Fibroblast of pulmonary artery (primary cell): ENCODE data around the gene XCL2.

Experiments
- DNase-seq: peaks from one replicate; pipeline ENCODE4 v3.0.0-alpha.2; 2010; ENCODE audit warnings: low read depth
- H3K4me3 ChIP-seq: replicated peaks from 2 replicates; pipeline ENCODE4 v1.5.1; 2011; ENCODE audit warnings: low read depth, mild to moderate bottlenecking, control low read depth, low read length, moderate library complexity
- TF ChIP-seq, protein P1 (sequence below): IDR thresholded peaks from 2 replicates; pipeline ENCODE4 v1.5.1; 2011; ENCODE audit warnings: mild to moderate bottlenecking, control low read depth, low read length, inconsistent platforms; ENCODE audit errors: missing control alignments

Gene XCL2

GRCh38 chr1:168568346-168568745 lies 24.5 kb upstream of the XCL2 start:
- DNase-seq, result no peak
- TF ChIP-seq, protein P1, sequence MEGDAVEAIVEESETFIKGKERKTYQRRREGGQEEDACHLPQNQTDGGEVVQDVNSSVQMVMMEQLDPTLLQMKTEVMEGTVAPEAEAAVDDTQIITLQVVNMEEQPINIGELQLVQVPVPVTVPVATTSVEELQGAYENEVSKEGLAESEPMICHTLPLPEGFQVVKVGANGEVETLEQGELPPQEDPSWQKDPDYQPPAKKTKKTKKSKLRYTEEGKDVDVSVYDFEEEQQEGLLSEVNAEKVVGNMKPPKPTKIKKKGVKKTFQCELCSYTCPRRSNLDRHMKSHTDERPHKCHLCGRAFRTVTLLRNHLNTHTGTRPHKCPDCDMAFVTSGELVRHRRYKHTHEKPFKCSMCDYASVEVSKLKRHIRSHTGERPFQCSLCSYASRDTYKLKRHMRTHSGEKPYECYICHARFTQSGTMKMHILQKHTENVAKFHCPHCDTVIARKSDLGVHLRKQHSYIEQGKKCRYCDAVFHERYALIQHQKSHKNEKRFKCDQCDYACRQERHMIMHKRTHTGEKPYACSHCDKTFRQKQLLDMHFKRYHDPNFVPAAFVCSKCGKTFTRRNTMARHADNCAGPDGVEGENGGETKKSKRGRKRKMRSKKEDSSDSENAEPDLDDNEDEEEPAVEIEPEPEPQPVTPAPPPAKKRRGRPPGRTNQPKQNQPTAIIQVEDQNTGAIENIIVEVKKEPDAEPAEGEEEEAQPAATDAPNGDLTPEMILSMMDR, result no peak

GRCh38 chr1:168567568-168567967 lies 23.8 kb upstream of the XCL2 start:
- H3K4me3 ChIP-seq, result no peak overlapping the region
- TF ChIP-seq, protein P1, result no peak
- DNase-seq, result no peak

More at GRCh38 chr1:168568346-168568745, 24.5 kb upstream of the XCL2 start:
- H3K4me3 ChIP-seq, result no peak overlapping the region

- TF ChIP-seq, protein P1, result no peak
- no peak for DNase-seq
- H3K4me3 ChIP-seq, result no peak overlapping the region
Measured at GRCh38 chr1:168567007-168567406, 23.2 kb upstream of the XCL2 start.

GRCh38 chr1:168565825-168566224 lies 22.0 kb upstream of the XCL2 start:
- no peak for DNase-seq
- no peak overlapping the region for H3K4me3 ChIP-seq
- TF ChIP-seq, protein P1, result no peak

DNA sequence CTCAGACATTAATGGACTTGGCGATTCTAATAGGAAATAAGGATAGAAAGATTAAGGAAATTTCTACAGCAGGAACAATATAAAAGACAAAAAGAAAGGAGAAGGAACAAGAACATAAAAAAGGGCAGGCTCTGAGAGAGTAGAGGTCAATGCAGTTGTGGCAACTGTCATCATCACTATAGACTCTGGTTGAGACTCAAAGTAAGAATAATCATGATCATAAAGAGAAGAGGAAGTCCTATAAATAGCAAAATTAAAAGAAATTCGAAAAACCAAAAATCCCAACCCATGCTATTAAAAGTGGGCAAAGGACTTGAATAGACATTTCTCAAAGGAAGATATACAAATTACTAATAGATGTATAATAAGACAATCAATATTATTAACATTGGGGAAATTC lies 18.2 kb upstream of the XCL2 start:
- no peak for DNase-seq
- H3K4me3 ChIP-seq, result no peak overlapping the region
- TF ChIP-seq, protein P1, result no peak

GRCh38 chr1:168560370-168560769 lies 16.6 kb upstream of the XCL2 start:
- no peak for DNase-seq
- TF ChIP-seq, protein P1, result no peak
- no peak overlapping the region for H3K4me3 ChIP-seq

- DNase-seq, result no peak
- no peak overlapping the region for H3K4me3 ChIP-seq
- TF ChIP-seq, protein P1, result no peak
Measured at GRCh38 chr1:168556647-168557046, 12.8 kb upstream of the XCL2 start.
